Measurements from ENCODE around the gene LGR6.

DNA sequence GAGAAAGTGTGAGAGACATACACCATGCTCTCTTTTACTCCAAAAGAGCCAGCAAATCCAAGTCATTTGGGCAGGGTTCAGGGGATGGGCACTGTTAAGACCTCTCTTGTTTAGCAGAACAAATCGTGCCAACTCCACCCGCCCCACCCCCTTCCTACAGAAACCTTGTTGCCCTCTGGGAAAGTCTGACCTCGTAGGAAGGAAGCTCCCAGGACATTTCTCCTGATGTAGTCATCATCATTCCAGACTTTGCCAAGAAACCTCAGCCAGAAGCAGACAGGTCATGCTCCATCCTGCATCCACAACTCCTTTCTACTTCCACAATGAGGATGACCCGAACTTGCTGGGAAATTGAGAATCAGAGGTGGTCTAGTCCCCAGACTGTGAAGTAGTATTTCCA lies 90.4 kb downstream of the LGR6 start:
- TF ChIP-seq, protein P1, sequence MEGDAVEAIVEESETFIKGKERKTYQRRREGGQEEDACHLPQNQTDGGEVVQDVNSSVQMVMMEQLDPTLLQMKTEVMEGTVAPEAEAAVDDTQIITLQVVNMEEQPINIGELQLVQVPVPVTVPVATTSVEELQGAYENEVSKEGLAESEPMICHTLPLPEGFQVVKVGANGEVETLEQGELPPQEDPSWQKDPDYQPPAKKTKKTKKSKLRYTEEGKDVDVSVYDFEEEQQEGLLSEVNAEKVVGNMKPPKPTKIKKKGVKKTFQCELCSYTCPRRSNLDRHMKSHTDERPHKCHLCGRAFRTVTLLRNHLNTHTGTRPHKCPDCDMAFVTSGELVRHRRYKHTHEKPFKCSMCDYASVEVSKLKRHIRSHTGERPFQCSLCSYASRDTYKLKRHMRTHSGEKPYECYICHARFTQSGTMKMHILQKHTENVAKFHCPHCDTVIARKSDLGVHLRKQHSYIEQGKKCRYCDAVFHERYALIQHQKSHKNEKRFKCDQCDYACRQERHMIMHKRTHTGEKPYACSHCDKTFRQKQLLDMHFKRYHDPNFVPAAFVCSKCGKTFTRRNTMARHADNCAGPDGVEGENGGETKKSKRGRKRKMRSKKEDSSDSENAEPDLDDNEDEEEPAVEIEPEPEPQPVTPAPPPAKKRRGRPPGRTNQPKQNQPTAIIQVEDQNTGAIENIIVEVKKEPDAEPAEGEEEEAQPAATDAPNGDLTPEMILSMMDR (IDR thresholded peaks at IDR 0.05), result no peak
- no peak for TF ChIP-seq EZH2 (IDR thresholded peaks at IDR 0.05; ENCODE audit: borderline replicate concordance, insufficient read depth, low read depth, low read length, poor library complexity, severe bottlenecking)
